H1 (cell line): ENCODE results near the gene MRM2. TPM values are rescaled to one million over a fixed set of nuclear protein-coding genes. Genes with fewer than 3 reads are reported as not detected.

Experiments used
- microRNA-seq, 2 experiments: library from miRNA; unstranded; fragments of <30 nt; microRNA quantifications; one replicate each; pipeline versions ENCODE4 to v1.2.0, GENCODE V29; 2016 to 2020; ENCODE audit warnings: borderline microRNAs expressed in 2 of 2, borderline number of aligned reads in 2 of 2, borderline replicate concordance in 1 of 2
- polyA plus RNA-seq, 7 experiments: library from polyadenylated mRNA; depleted of rRNA in 3 of 7; stranded (reverse) in 5 of 7; unstranded in 2 of 7; fragments of >200 nt in 5 of 7; fragments of 200-250 nt in 2 of 7; gene quantifications; 1 replicate in 5 of 7; 2 replicates in 1 of 7; 4 replicates in 1 of 7; pipeline versions ENCODE4 v1.2.1 to v1.2.3, GENCODE V29; 2011 to 2013; ENCODE audit warnings: missing spikeins in 2 of 7, mixed read lengths in 2 of 7
- total RNA-seq: library from RNA; stranded (reverse); fragmentation: NEBNext Ultra II Directional; extraction: Animal tissue kit (Norgen Biotek cat#: 25700); gene quantifications from 2 replicates; pipeline ENCODE4 v1.2.1, GENCODE V29; 2021

Gene MRM2
- total and polyA plus RNA-seq, 2 of the 8 experiments (the other 6 are each of a cell fraction or from before 2014, with no cell fraction given): 17.2 to 38.6 TPM

Small RNAs within 50 kb of the gene (microRNA-seq; reads per million reads assigned to microRNA genes)
- 0 to 0.41 reads per million in 2 experiments for gene MIR6836

Other genes starting within 250 kb of the MRM2 start
- gene MAD1L1, start 9.3 kb downstream of the MRM2 start, total RNA-seq: 38.8 and 40.4 TPM in 2 replicates
- 44.6 and 61.5 TPM in 2 replicates for gene MAD1L1, start 9.3 kb downstream of the MRM2 start, polyA plus RNA-seq (2011; rRNA removed)
- gene NUDT1, start within 50 bp of the MRM2 start, total RNA-seq: 76.1 and 85.2 TPM in 2 replicates
- gene NUDT1, start within 50 bp of the MRM2 start, polyA plus RNA-seq (2011; rRNA removed): 89.5 and 101 TPM in 2 replicates
- 46.2 and 49.5 TPM in 2 replicates for gene SNX8, start 72.2 kb upstream of the MRM2 start, total RNA-seq
- gene SNX8, start 72.2 kb upstream of the MRM2 start, polyA plus RNA-seq (2011; rRNA removed): 69.2 and 70.8 TPM in 2 replicates
- gene EIF3B, start 112.6 kb upstream of the MRM2 start, total RNA-seq: 306 and 316 TPM in 2 replicates
- gene EIF3B, start 112.6 kb upstream of the MRM2 start, polyA plus RNA-seq (2011; rRNA removed): 167 and 211 TPM in 2 replicates
- gene CHST12, start 161.4 kb upstream of the MRM2 start, total RNA-seq: 13.4 and 18.2 TPM in 2 replicates
- gene CHST12, start 161.4 kb upstream of the MRM2 start, polyA plus RNA-seq (2011; rRNA removed): 24.1 and 28.0 TPM in 2 replicates
- not detected in 2 replicates for gene GRIFIN, start 234.2 kb upstream of the MRM2 start, total RNA-seq
- gene GRIFIN, start 234.2 kb upstream of the MRM2 start, polyA plus RNA-seq (2011; rRNA removed): not detected in 2 replicates